Gastroesophageal sphincter (tissue), 4 donors: Measurements from ENCODE around the gene ITPKC. TPM values are rescaled to one million over a fixed set of nuclear protein-coding genes. Genes with fewer than 3 reads are reported as not detected.

Source experiments
- ATAC-seq: fragments of 150-250 bp; one replicate; pipeline ENCODE4 v1.9.1; 2016; ENCODE audit warnings: mild to moderate bottlenecking, moderate library complexity
- H3K27ac ChIP-seq, 4 donors: fragments of 200-600 bp; sonication (generic) in 3 of 4; 1 replicate in 3 of 4; 2 replicates in 1 of 4; pipeline ENCODE4 v1.5.1; 2016 to 2019
- H3K27me3 ChIP-seq: fragments of 200-600 bp; sonication (generic); one replicate; pipeline ENCODE4 v1.5.1; 2019
- H3K36me3 ChIP-seq, 2 donors: fragments of 200-600 bp; sonication (generic); one replicate each; pipeline ENCODE4 v1.5.1; 2019; ENCODE audit warnings: control low read depth in 1 of 2
- H3K4me1 ChIP-seq, 3 donors: fragments of 200-600 bp; sonication (generic); 1 replicate in 2 of 3; 2 replicates in 1 of 3; pipeline ENCODE4 v1.5.1; 2016 to 2019; ENCODE audit warnings: control low read depth in 2 of 3
- H3K4me3 ChIP-seq, 2 donors: fragments of 200-600 bp; sonication (generic); one replicate each; pipeline ENCODE4 v1.5.1; 2019; ENCODE audit warnings: mild to moderate bottlenecking in 1 of 2, moderate library complexity in 1 of 2
- H3K9me3 ChIP-seq, 3 donors: fragments of 200-600 bp; sonication (generic); one replicate each; pipeline ENCODE4 v1.5.1; 2017 to 2019; ENCODE audit warnings: control low read depth in 2 of 3
- CTCF ChIP-seq, 4 experiments: fragments of 200-600 bp in 2 of 4; fragments of 450-650 bp in 2 of 4; sonication (generic) in 1 of 4; IDR thresholded peaks; one replicate each; pipeline ENCODE4 v1.5.1; 2017 to 2019; ENCODE audit warnings: antibody characterized with exemption in 4 of 4, mild to moderate bottlenecking in 2 of 4, moderate library complexity in 2 of 4
- EP300 ChIP-seq: sonication (generic); formaldehyde crosslinking; IDR thresholded peaks from one replicate; pipeline ENCODE4 v1.6.1; 2017; ENCODE audit warnings: antibody characterized with exemption, mild to moderate bottlenecking
- POLR2A ChIP-seq, 2 donors: fragments of 450-650 bp; IDR thresholded peaks; one replicate each; pipeline ENCODE4 v1.6.1; 2017; ENCODE audit warnings: antibody characterized with exemption in 2 of 2, mild to moderate bottlenecking in 2 of 2, moderate library complexity in 1 of 2
- POLR2AphosphoS5 ChIP-seq: sonication (generic); formaldehyde crosslinking; IDR thresholded peaks from one replicate; pipeline ENCODE4 v1.6.1; 2017; ENCODE audit warnings: antibody characterized with exemption
- WGBS, 2 donors: methylation state at CpG; one replicate each; pipeline ENCODE4 v1.1.5; 2018; ENCODE audit warnings: low coverage in 1 of 2; 5-methylcytosine and 5-hydroxymethylcytosine counted together
- total RNA-seq, 4 donors: library from RNA; depleted of rRNA; stranded (reverse); fragments of >200 nt; gene quantifications; one replicate each; pipeline ENCODE4 v1.1.0, GENCODE V29; 2016

Gene ITPKC
- total RNA-seq, 4 donors from 2014 or later = 25.2 to 71.8 (median 30.6) TPM

- Histone ChIP-seq H3K27me3 (no peaks in the 10 kb centered on the region), H3K27ac (no peak overlapping the region), H3K36me3 (peaks cover 0 to 98% of the 10 kb centered on the region in 2 donors), H3K4me3 (no peak overlapping the region), H3K4me1 (peaks cover 0 to 16% (median 0%) of the 10 kb centered on the region in 3 donors), H3K9me3 (no peaks in the 10 kb centered on the region)
- no peak for TF ChIP-seq EP300
- TF ChIP-seq CTCF (IDR thresholded peaks at IDR 0.05) = no peak
- TF ChIP-seq POLR2A (IDR thresholded peaks at IDR 0.05) = no peak
- no peak for TF ChIP-seq POLR2AphosphoS5
- ATAC-seq = no peak
- no CpG with 5 or more reads among the region's 9 CpGs for WGBS, 2 donors
Observed at GRCh38 chr19:40700083-40700482, 16.8 kb upstream of the ITPKC start.

GRCh38 chr19:40701758-40702157 is 15.2 kb upstream of the ITPKC start:
- Histone ChIP-seq H3K9me3 (no peaks in the 10 kb centered on the region), H3K4me3 (no peak overlapping the region), H3K36me3 (peaks cover 0 to 98% of the 10 kb centered on the region in 2 donors), H3K4me1 (peaks cover 0 to 16% (median 0%) of the 10 kb centered on the region in 3 donors), H3K27me3 (no peaks in the 10 kb centered on the region), H3K27ac (peak overlapping the region in 1 of 4 donors; percentile 44)
- 87 to 92% methylated on average over 4 to 5 of the region's 6 CpGs for WGBS, 2 donors
- TF ChIP-seq POLR2A (IDR thresholded peaks at IDR 0.05) (no peak), EP300 (no peak)
- ATAC-seq = no peak

- Histone ChIP-seq H3K4me3 (no peak overlapping the region), H3K27ac (peak overlapping the region in 3 of 4 donors; percentile 17 to 44 (median 43)), H3K9me3 (no peaks in the 10 kb centered on the region), H3K36me3 (peaks cover 0 to 98% of the 10 kb centered on the region in 2 donors), H3K27me3 (no peaks in the 10 kb centered on the region), H3K4me1 (peaks cover 0 to 16% (median 0%) of the 10 kb centered on the region in 3 donors)
- TF ChIP-seq POLR2AphosphoS5 = peak; percentile 33
- peak in 1 of 2 donors; percentile 4 for TF ChIP-seq POLR2A (IDR thresholded peaks at IDR 0.05)
- peak in 3 of 4 experiments; percentile 55 to 60 (median 57) for TF ChIP-seq CTCF (IDR thresholded peaks at IDR 0.05)
- no peak for TF ChIP-seq EP300
- WGBS, 2 donors = 36 to 42% methylated on average over 11 to 14 of the region's 18 CpGs
- ATAC-seq = peak; percentile 60
Observed at GRCh38 chr19:40702337-40703012, 14.4 kb upstream of the ITPKC start.

- WGBS, 2 donors = 62 to 69% methylated on average over 10 to 11 of the region's 24 CpGs
- H3K27me3 ChIP-seq = no peaks in the 10 kb centered on the region
- H3K4me1 ChIP-seq = peaks cover 0 to 16% (median 0%) of the 10 kb centered on the region in 3 donors
- no peak for TF ChIP-seq POLR2AphosphoS5
- no peak for TF ChIP-seq POLR2A (IDR thresholded peaks at IDR 0.05)
- no peak for TF ChIP-seq CTCF (IDR thresholded peaks at IDR 0.05)
- TF ChIP-seq EP300 = no peak
- ATAC-seq = no peak
- no peaks in the 10 kb centered on the region for H3K9me3 ChIP-seq
- H3K36me3 ChIP-seq = peaks cover 0 to 100% of the 10 kb centered on the region in 2 donors
- H3K4me3 ChIP-seq = no peak overlapping the region
- peak overlapping the region in 3 of 4 donors; percentile 17 to 44 (median 43) for H3K27ac ChIP-seq
Observed at GRCh38 chr19:40703029-40703755, 13.7 kb upstream of the ITPKC start.

- Histone ChIP-seq H3K9me3 (no peaks in the 10 kb centered on the region), H3K27ac (no peak overlapping the region), H3K36me3 (peaks cover 0 to 100% of the 10 kb centered on the region in 2 donors), H3K4me1 (peaks cover 0 to 16% (median 0%) of the 10 kb centered on the region in 3 donors), H3K4me3 (no peak overlapping the region), H3K27me3 (no peaks in the 10 kb centered on the region)
- TF ChIP-seq POLR2A (IDR thresholded peaks at IDR 0.05) = no peak
- TF ChIP-seq POLR2AphosphoS5 = no peak
- no peak for TF ChIP-seq EP300
- TF ChIP-seq CTCF (IDR thresholded peaks at IDR 0.05) = no peak
- ATAC-seq = no peak
- 78 to 89% methylated on average over 4 to 11 of the region's 18 CpGs for WGBS, 2 donors
Observed at GRCh38 chr19:40704491-40705361, 12.2 kb upstream of the ITPKC start.
